Sigmoid colon (tissue), 4 donors: Measurements from ENCODE around the gene GGA1.

Source experiments
- EP300 ChIP-seq, 4 donors: sonication (generic); formaldehyde crosslinking; IDR thresholded peaks; one replicate each; pipeline ENCODE4 v1.6.1; 2017; ENCODE audit warnings: antibody characterized with exemption in 4 of 4
- POLR2A ChIP-seq, 2 donors: fragments of 450-650 bp; IDR thresholded peaks; one replicate each; pipeline ENCODE4 v1.6.1; 2016; ENCODE audit warnings: antibody characterized with exemption in 2 of 2, mild to moderate bottlenecking in 2 of 2, moderate library complexity in 2 of 2
- TF ChIP-seq, protein P1 (sequence below), 4 experiments: fragments of 450-650 bp in 3 of 4; fragments of 200-600 bp in 1 of 4; IDR thresholded peaks; one replicate each; pipeline ENCODE4 v1.5.1; 2016 to 2019; ENCODE audit warnings: antibody characterized with exemption in 4 of 4, mild to moderate bottlenecking in 3 of 4, moderate library complexity in 2 of 4

DNA sequence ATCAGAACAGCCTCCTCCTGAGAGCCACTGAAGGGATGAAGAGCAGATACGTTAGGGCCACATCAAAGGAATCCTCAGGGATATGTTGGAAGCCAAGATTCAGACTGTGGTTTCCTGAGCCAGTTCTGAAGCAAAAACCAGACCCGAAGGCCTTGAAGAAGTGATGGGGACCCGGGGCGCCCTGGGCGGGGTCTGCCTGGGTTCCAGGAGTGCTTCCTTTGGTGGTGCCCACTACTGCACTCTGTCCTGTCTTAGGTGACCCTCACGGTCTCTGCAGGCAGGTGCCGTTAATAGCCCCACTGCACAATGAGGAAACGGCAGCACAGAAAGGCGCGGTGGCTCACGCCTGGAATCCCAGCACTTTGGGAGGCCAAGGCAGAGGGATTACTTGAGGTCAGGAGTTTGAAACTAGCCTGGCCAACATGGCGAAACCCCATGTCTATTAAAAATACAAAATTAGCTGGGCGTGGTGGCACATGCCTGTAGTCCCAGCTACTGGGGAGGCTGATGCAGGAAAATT is 18.0 kb downstream of the GGA1 start:
- TF ChIP-seq, protein P1, sequence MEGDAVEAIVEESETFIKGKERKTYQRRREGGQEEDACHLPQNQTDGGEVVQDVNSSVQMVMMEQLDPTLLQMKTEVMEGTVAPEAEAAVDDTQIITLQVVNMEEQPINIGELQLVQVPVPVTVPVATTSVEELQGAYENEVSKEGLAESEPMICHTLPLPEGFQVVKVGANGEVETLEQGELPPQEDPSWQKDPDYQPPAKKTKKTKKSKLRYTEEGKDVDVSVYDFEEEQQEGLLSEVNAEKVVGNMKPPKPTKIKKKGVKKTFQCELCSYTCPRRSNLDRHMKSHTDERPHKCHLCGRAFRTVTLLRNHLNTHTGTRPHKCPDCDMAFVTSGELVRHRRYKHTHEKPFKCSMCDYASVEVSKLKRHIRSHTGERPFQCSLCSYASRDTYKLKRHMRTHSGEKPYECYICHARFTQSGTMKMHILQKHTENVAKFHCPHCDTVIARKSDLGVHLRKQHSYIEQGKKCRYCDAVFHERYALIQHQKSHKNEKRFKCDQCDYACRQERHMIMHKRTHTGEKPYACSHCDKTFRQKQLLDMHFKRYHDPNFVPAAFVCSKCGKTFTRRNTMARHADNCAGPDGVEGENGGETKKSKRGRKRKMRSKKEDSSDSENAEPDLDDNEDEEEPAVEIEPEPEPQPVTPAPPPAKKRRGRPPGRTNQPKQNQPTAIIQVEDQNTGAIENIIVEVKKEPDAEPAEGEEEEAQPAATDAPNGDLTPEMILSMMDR (IDR thresholded peaks at IDR 0.05): no peak
- TF ChIP-seq EP300 (IDR thresholded peaks at IDR 0.05): no peak
- TF ChIP-seq POLR2A (IDR thresholded peaks at IDR 0.05): no peak
